Thoracic aorta (tissue), 2 donors: ENCODE results near the gene TRPV2. TPM values are rescaled to one million over a fixed set of nuclear protein-coding genes. Genes with fewer than 3 reads are reported as not detected.
A peak's percentile ranks its signal among the peaks of the same experiment; 100 is the strongest.

Experiments
- ATAC-seq: fragments of 150-250 bp; one replicate; pipeline ENCODE4 v1.8.0; 2017; ENCODE audit warnings: low read depth; ENCODE audit not compliant: insufficient number of reproducible peaks, low FRiP score
- DNase-seq: peaks from one replicate; pipeline ENCODE4 v3.0.0-alpha.2; 2020; ENCODE audit warnings: low spot score
- H3K27ac ChIP-seq, 2 donors: fragments of 200-600 bp; sonication (generic); 1 replicate in 1 of 2; 2 replicates in 1 of 2; pipeline ENCODE4 v1.5.1; 2016; ENCODE audit warnings: mild to moderate bottlenecking in 2 of 2, moderate library complexity in 2 of 2
- H3K27me3 ChIP-seq: fragments of 200-600 bp; sonication (generic); replicated peaks from 2 replicates; pipeline ENCODE4 v1.6.0; 2016; ENCODE audit warnings: mild to moderate bottlenecking; ENCODE audit not compliant: insufficient read depth
- H3K36me3 ChIP-seq: fragments of 200-600 bp; sonication (generic); one replicate; pipeline ENCODE4 v1.5.1; 2016
- H3K4me1 ChIP-seq, 2 donors: fragments of 200-600 bp; sonication (generic); 1 replicate in 1 of 2; 2 replicates in 1 of 2; pipeline versions ENCODE4 v1.5.1 to v1.6.0; 2016; ENCODE audit warnings: low read depth in 2 of 2, mild to moderate bottlenecking in 1 of 2; ENCODE audit not compliant: control insufficient read depth in 1 of 2
- H3K4me3 ChIP-seq: fragments of 200-600 bp; sonication (generic); 2 replicates; pipeline ENCODE4 v1.5.1; 2016; ENCODE audit warnings: mild to moderate bottlenecking
- H3K9me3 ChIP-seq: fragments of 200-600 bp; sonication (generic); 2 replicates; pipeline ENCODE4 v1.5.1; 2016
- CTCF ChIP-seq: fragments of 200-600 bp; sonication (generic); IDR thresholded peaks from one replicate; pipeline ENCODE4 v1.5.1; 2019; ENCODE audit warnings: antibody characterized with exemption
- total RNA-seq, 2 donors: library from RNA; depleted of rRNA; stranded (reverse); fragments of >200 nt; gene quantifications; one replicate each; pipeline versions ENCODE4 v1.1.0 to v1.2.3, GENCODE V29; 2016

Gene TRPV2
- total RNA-seq, result 10 to 100 TPM; 18.5 to 28.6 TPM

DNA sequence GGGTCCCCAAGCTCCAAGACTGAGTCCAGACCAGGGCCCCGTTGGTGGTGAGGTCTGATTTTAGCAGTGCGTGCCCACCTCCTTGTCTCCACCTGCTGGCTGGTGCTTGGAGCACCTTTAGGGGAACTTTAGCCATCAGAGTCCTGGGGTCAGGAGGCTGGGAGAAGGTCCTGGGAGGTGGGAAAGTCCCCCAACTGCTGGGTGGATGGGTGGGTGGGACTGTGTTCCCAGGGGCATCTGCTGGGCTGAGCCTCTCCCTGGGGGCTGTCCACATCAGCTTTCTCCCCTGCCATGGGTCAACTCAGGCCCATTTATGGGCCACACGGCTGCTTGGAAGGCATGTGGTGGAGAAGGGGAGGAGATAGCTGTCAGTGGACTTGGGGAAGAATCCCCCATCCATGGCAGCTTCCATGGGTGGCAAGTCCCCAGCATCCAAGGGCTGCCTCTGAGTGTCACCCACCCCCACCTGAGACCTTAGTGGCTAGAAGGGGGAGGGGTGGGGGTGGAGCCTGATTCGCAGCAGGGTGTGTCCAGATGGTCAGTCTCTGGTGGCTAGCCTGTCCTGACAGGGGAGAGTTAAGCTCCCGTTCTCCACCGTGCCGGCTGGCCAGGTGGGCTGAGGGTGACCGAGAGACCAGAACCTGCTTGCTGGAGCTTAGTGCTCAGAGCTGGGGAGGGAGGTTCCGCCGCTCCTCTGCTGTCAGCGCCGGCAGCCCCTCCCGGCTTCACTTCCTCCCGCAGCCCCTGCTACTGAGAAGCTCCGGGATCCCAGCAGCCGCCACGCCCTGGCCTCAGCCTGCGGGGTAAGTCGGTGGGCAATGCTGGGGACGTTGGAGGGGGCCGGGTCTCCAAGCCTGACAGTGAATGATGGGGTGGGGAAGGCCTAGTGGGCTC, at the start of gene TRPV2:
Gene TRPV2 (plus strand): TSS at position 541 of the 894 bp plus-strand sequence. CDS start 2,098 bp downstream, outside the sequence.
- DNase-seq (no peak), ATAC-seq (no peak)
- peaks cover 21 to 37% of the 10 kb centered on the region in 2 donors for H3K4me1 ChIP-seq
- no peaks in the 10 kb centered on the region for H3K36me3 ChIP-seq
- peak; percentile 20 for TF ChIP-seq CTCF
- no peaks in the 10 kb centered on the region for H3K9me3 ChIP-seq
- H3K4me3 ChIP-seq, result peak within 1 kb of the TSS; percentile 73
- H3K27me3 ChIP-seq, result no peaks in the 10 kb centered on the region
- H3K27ac ChIP-seq, result peak within 1 kb of the TSS; percentile 70 to 90

- H3K4me1 ChIP-seq, result peaks cover 9 to 10% of the 10 kb centered on the region in 2 donors
- H3K4me3 ChIP-seq, result no peak overlapping the region
- H3K36me3 ChIP-seq, result no peaks in the 10 kb centered on the region
- no peak for ATAC-seq
- no peak overlapping the region for H3K27ac ChIP-seq
- TF ChIP-seq CTCF, result no peak
- DNase-seq, result no peak
- no peaks in the 10 kb centered on the region for H3K9me3 ChIP-seq
- no peaks in the 10 kb centered on the region for H3K27me3 ChIP-seq
Measured at GRCh38 chr17:16371742-16372141, 43.6 kb upstream of the TRPV2 start.

- Histone ChIP-seq H3K4me3 (no peak overlapping the region), H3K27ac (no peak overlapping the region), H3K9me3 (no peaks in the 10 kb centered on the region), H3K4me1 (peaks cover 10 to 12% of the 10 kb centered on the region in 2 donors), H3K27me3 (no peaks in the 10 kb centered on the region), H3K36me3 (no peaks in the 10 kb centered on the region)
- TF ChIP-seq CTCF, result no peak
- DNase-seq, result peak; percentile 31
- ATAC-seq, result peak; percentile 95
Measured at GRCh38 chr17:16374146-16374938, 41.0 kb upstream of the TRPV2 start.

GRCh38 chr17:16377941-16378341, 37.4 kb upstream of the TRPV2 start:
- H3K27ac ChIP-seq, result peak overlapping the region in 1 of 2 donors; percentile 68
- no peak for ATAC-seq
- no peaks in the 10 kb centered on the region for H3K9me3 ChIP-seq
- H3K4me3 ChIP-seq, result no peak overlapping the region
- no peaks in the 10 kb centered on the region for H3K27me3 ChIP-seq
- TF ChIP-seq CTCF, result no peak
- H3K4me1 ChIP-seq, result peaks cover 23 to 25% of the 10 kb centered on the region in 2 donors
- no peak for DNase-seq
- H3K36me3 ChIP-seq, result peaks cover 6% of the 10 kb centered on the region
